A549 (cell line): ENCODE results near the gene NEAT1.

ENCODE experiments used
- ELK1 ChIP-seq: fragments of 150-350 bp; IDR thresholded peaks from 2 replicates; pipeline ENCODE4 v1.6.1; 2014; ENCODE audit warnings: low read depth, mild to moderate bottlenecking, low read length
- EP300 ChIP-seq, 2 experiments: fragments of >200 bp; sonication (Bioruptor Twin); formaldehyde crosslinking; IDR thresholded peaks; 2 replicates in 1 of 2; 3 replicates in 1 of 2; pipeline ENCODE4 v1.6.1; 2016 to 2017
- KDM1A ChIP-seq: fragments of 200-600 bp; sonication (generic); IDR thresholded peaks from 2 replicates; pipeline ENCODE4 v1.6.1; 2016; ENCODE audit warnings: low read depth, mild to moderate bottlenecking
- MYC ChIP-seq: IDR thresholded peaks from 2 replicates; pipeline ENCODE4 v1.6.1; 2012; ENCODE audit warnings: mild to moderate bottlenecking, inconsistent platforms, low read length, improper control_type of control experiment, borderline replicate concordance
- POLR2A ChIP-seq: IDR thresholded peaks from 2 replicates; pipeline ENCODE4 v1.6.1; 2012; ENCODE audit warnings: mild to moderate bottlenecking, low read length
- RARB ChIP-seq: fragments of 250-450 bp; sonication (Bioruptor Pico); IDR thresholded peaks from 2 replicates; pipeline ENCODE4 v1.8.0; 2021; ENCODE audit warnings: mild to moderate bottlenecking, moderate library complexity
- RCOR1 ChIP-seq: fragments of 150-350 bp; IDR thresholded peaks from 2 replicates; pipeline ENCODE4 v1.6.1; 2014; ENCODE audit warnings: antibody characterized with exemption, low read length, low read depth
- REST ChIP-seq: fragments of 200-600 bp; sonication (generic); IDR thresholded peaks from 2 replicates; pipeline ENCODE4 v1.6.1; 2016; ENCODE audit warnings: antibody characterized with exemption, mild to moderate bottlenecking, moderate library complexity
- RNF2 ChIP-seq: fragments of 200-600 bp; sonication (generic); IDR thresholded peaks from 2 replicates; pipeline ENCODE4 v1.6.1; 2016; ENCODE audit warnings: low read depth, mild to moderate bottlenecking, antibody characterized with exemption, moderate library complexity, borderline replicate concordance
- TF ChIP-seq, protein P1 (sequence below): fragments of >200 bp; sonication (Bioruptor Twin); formaldehyde crosslinking; IDR thresholded peaks from 3 replicates; pipeline ENCODE4 v1.5.1; 2016
- TF ChIP-seq, protein P2 (sequence below): fragments of 450-650 bp; IDR thresholded peaks from 2 replicates; pipeline ENCODE4 v1.6.1; 2014; ENCODE audit warnings: antibody characterized with exemption

DNA sequence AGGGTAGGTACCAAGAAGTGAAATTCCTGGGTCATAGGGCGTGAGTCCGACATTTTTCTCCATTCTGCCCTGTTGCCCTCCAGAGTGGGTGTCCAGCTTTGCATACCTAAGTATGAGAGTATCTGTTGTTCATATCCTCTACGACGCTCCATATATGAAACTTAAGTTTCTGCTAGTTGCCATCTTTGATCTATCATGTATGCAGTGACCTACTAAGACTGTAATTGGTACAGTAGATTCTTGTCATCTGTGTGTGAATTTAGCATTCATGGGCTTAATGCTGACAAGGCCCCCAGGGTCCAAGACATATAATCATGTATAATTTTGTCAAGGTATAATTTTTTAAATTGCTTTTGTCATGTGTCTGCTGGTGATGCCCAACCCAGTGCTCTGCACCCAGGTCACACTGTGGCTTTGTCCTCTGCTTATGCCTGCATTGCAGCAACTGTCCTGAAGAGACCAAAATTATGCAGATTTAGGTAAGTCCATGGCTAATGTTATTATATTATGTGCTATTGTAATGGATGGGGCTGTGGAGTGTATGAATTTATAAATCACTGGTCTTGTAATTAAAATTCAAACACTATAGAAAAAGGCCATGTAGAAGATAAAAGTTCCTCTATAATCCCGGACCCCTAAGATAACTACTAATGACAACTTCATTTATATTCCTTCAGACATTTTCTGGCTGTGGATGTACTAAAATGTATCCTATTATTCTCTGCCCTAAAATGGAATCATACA is 12.2 kb downstream of the NEAT1 start:
- TF ChIP-seq, protein P1, sequence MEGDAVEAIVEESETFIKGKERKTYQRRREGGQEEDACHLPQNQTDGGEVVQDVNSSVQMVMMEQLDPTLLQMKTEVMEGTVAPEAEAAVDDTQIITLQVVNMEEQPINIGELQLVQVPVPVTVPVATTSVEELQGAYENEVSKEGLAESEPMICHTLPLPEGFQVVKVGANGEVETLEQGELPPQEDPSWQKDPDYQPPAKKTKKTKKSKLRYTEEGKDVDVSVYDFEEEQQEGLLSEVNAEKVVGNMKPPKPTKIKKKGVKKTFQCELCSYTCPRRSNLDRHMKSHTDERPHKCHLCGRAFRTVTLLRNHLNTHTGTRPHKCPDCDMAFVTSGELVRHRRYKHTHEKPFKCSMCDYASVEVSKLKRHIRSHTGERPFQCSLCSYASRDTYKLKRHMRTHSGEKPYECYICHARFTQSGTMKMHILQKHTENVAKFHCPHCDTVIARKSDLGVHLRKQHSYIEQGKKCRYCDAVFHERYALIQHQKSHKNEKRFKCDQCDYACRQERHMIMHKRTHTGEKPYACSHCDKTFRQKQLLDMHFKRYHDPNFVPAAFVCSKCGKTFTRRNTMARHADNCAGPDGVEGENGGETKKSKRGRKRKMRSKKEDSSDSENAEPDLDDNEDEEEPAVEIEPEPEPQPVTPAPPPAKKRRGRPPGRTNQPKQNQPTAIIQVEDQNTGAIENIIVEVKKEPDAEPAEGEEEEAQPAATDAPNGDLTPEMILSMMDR: no peak
- TF ChIP-seq, protein P2, sequence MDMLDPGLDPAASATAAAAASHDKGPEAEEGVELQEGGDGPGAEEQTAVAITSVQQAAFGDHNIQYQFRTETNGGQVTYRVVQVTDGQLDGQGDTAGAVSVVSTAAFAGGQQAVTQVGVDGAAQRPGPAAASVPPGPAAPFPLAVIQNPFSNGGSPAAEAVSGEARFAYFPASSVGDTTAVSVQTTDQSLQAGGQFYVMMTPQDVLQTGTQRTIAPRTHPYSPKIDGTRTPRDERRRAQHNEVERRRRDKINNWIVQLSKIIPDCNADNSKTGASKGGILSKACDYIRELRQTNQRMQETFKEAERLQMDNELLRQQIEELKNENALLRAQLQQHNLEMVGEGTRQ: no peak
- no peak for TF ChIP-seq KDM1A
- TF ChIP-seq RARB (CRISPR knock-in tag): no peak
- TF ChIP-seq POLR2A: no peak
- TF ChIP-seq REST: no peak
- TF ChIP-seq EP300 (IDR thresholded peaks at IDR 0.05): no peak
- no peak for TF ChIP-seq MYC
- TF ChIP-seq RCOR1: no peak
- no peak for TF ChIP-seq ELK1
- no peak for TF ChIP-seq RNF2
